NCI-H69 (cell line): Measurements from ENCODE around the gene ZSCAN25.
"Not testable (repeated sequence)": the region's sequence is repeated elsewhere in the genome, so short reads cannot be mapped to it uniquely, and the experiment has no call there.

ENCODE experiments used
- DNase-seq: peaks from one replicate; lab custom pipeline; 2025; lab: John Stamatoyannopoulos, UW

Gene ZSCAN25

DNA sequence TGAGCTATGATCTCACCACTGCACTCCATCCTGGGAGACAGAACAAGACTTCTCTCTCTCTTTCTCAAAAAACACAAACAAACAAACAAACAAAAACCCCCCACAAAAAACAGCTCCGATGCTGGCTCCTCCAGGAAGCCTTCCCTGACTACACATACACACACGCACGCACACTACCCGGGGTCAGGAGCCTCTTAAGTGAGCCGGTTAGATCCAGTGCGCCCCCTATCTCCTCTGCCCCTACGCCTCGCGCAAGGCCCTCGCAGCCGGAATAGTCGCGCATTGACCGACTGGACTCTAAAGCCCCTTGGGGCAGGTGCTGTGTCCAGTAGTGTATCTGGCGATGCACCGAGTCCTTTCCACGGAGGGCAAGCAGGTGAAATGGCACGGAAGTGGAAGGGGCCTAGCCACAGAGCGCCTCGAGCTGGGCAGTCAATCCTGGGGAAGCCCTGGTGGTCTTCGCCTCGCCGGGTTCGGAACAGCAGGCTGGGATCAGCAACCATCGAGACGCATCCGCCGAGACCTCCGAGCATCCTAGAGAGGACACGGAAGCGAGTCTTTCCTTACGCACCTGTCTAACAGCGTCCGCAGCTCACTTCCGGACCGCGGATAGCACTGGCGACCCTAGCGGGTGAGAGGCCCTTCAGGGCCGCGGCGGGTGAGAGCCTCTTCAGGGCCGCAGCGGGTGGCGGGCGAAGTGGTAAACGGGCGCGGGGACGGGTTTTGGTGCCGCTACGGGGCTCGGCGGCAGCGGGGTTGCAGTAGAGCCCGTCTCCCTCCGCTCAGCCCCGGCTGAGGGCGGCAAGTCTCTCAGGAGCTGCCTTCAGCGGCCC lies at the start of gene ZSCAN25:
TSS of gene ZSCAN25 (plus strand) at position 588 of the 833 bp plus-strand sequence. CDS start 2,661 bp downstream, outside the sequence.
- DNase-seq, result peak; percentile 98

DNA sequence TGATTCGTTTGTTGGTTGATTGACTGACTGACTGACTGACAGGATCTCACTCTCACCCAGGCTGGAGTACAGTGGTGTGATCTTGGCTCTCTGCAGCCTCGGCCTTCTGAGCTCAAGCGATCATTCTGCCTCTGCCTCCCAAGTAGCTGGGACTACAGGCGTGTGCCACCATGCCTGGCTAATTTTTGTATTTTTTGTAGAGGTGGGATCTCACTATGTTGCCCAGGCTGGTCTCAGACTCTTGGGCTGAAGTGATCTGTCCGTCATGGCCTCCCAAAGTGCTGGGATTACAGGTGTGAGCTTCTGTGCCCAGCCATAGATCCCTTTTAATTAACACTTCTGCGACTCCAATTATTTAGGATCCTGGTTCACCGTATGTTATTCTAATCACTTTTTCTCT lies 48.0 kb upstream of the ZSCAN25 start:
- not testable (repeated sequence) for DNase-seq

DNA sequence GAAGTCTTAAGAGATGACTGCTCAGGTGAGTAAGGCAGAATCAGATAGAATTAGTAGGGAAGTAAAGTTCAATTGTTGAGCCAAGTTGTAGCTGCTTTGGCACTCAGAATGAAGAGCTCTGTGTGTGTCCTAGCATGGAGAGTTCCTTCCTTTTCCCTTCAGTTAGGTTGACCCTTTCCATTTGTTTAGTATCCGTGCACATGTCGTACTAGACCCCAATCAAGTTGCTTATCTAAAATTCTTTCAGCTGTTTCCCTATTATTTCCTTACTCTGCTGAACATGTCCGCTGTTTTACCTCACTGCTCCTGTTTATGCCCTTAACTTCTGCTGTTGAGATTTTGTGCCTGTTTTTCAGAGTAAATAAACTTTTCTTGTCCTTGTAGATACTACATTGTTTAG lies 45.0 kb upstream of the ZSCAN25 start:
- DNase-seq, result no peak

DNA sequence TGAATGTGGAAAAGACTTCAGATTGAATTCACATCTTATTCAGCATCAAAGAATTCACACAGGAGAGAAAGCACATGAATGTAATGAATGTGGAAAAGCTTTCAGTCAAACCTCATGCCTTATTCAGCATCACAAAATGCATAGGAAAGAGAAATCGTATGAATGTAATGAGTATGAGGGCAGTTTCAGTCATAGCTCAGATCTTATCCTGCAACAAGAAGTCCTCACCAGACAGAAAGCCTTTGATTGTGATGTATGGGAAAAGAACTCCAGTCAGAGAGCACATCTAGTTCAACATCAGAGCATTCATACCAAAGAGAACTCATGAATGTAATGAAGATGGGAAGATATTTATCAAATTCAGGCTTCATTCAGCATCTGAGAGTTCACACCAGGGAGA lies 43.5 kb upstream of the ZSCAN25 start:
- DNase-seq, result no peak

DNA sequence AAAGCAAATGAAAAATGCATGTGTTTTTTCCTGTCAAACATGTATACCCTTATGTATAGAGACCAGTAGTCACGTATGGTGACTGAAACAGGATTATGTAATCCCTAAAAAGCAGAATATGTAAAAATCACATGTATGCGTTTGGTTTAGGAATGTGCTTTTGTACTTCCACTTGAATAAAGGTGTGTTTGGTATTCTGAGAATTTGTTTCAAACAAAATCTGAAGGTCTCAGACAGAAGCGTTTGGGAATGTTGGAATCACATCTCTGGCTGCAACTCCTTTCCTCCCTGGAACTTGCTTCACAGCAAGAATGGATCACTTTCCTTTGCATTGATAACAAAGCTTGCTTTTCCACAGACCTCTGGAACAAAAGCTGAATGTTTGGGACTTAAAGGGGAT lies 40.5 kb upstream of the ZSCAN25 start:
- no peak for DNase-seq

DNA sequence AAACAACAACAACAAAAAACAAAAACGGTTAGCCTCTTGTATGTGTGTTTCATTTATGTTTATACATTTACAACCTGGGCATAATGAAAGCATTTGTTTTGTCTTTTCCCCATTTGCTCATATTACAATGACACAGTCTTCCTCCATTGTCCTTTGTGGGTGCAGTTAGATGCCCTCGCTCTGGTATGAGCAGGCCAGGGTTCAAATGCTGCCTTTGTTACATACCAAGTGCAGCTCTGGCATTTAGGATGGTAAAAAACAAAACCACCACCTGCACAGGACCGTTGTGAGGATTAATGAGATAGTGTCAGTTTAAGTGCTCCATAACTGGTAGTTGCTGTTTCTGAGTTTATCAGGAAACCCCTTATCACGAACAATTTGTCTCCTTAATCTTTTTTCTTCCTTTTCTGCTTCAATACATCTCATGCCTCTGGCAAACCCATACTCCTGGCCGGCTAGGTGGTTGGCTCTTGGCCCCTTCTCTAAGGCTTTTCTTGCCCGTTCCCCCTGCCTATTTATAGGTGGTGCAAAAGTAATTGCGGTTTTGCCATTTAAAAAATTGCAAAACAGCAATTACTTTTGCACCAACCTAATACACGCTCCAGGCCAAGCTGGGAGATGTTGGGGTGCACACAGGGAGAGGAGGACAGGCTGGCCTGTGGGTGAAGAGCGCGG lies 37.3 kb upstream of the ZSCAN25 start:
- DNase-seq, result peak; percentile 17

DNA sequence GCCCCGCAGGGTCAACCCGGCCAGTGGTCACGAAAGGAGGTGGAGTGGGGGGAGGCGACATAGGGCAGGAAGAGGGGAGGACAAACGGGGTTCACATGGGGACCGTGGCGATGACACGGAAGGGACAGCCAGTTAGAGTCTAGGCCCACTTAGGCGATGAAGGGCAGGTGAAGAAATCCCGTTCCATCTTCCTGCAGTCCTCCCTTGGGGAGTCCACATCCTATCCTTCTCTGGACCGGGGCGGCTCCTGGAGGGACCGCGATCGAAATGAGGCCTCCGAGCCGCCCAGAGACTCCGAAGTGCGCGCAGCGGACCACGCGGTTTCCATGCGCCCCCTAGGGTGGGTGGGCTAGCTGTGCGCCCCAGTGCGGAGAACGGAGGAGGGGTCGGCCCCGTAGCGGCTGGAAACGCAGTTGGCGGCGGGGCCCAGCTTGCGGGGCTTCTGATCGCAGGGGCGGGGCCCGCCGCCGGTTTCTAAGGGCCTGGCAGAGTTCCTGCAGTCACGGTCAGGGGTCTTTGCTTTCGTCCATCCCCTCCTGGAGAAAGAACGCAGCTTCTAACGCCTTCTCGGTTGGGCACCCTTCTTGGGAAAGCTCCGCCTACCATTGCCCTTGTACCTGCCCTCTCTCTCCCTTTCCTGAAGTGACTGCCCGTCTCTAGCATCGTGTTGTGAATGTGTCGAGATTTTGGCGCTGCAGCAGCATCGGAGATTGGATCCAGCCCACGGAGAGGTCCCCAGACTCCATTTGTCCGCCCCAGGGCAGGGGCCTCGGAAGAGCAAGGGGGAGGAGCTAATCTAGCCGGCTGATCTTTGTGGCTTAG lies 36.6 kb upstream of the ZSCAN25 start:
- peak; percentile 82 for DNase-seq

DNA sequence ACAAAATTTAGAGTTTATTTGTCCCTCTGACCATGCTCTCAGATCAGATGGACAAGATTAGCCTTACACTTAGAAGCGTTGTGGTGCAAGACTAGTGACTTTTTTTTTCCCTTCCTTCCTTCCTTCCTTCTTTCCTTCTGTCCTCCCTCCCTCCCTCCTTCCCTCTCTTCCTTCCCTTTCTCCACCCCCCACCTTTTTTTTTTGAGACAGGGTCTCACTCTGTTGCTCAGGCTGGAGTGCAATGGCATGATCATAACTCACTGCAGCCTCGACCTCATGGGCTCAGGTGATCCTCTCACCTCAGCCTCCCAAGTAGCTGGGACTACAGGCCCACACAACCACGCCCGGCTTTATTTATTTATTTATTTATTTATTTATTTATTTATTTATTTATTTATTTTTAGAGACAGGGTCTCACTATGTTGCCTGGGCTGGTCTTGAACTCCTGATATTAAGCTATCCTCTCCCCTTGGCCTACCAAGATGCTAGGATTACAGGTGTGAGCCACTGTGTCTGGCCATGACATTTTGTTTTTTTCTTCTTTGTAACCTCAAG lies 35.9 kb upstream of the ZSCAN25 start:
- not testable (repeated sequence) for DNase-seq

DNA sequence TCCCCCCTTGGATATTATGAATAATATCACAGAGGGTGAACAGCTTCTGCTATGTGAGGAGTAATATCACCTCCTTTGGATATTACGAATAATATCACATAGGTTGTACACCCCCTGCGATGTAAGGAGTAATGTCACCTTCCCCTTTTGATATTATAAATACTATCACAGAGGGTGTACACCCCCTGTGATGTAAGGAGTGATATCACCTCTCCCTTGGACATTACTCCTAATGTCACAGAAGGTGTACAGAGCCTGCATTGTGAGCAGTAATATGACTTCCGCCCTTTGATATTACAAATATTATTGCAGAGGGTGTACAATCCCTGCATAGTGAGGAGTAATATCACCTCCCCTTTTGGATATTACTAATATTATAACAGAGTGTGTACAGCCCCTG lies 27.9 kb upstream of the ZSCAN25 start:
- no peak for DNase-seq

DNA sequence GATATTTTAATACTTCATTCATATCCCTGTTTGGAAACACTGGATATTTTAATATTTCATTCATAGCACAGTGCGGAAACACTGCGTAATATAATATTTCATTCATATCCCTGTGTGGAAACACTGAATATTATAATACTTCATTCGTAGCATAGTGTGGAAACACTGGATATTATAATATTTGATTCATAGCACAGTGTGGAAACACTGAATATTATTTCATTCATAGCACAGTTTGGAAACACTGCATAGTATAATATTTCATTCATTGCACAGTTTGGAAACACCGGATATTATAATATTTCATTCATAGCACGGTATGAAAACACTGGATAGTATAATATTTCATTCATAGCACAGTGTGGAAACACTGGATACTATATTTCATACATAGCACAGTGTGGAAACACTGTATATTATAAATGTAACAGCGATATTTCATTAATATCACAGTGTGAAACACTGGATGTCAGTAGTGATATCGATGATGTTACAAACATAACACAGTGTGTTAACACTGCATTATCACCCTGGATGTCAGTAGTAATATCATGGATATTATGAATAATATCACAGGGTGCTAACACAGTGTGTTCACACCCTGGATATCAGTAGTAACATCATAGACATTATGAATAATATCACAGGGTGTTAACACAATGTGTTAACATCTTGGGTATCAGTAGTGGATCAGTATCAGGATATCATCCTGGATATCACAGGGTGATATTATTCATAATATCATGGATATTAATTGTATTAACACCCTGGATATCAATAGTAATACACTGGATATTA lies 21.6 kb upstream of the ZSCAN25 start:
- no peak for DNase-seq

DNA sequence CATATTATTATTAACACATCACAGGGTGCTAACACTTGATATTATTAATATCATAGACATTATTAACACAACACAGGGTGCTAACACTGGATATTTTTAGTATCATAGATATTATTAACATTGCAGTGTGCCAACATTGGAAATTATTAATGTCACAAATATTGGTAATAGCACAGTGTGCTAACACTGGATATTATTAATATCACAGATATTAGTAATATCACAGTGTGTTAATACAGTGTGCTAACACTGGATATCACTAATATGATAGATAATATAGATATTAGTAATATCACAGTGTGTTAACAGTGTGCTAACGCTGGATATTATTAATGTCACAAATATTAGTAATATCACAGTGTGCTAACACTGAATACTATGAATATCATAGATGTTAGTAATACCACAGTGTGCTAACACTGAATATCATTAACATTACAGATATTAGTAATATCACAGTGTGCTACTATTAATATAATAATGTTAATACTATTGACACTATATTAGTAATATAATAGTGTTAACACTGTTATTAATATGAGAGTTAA lies 20.3 kb upstream of the ZSCAN25 start:
- no peak for DNase-seq

DNA sequence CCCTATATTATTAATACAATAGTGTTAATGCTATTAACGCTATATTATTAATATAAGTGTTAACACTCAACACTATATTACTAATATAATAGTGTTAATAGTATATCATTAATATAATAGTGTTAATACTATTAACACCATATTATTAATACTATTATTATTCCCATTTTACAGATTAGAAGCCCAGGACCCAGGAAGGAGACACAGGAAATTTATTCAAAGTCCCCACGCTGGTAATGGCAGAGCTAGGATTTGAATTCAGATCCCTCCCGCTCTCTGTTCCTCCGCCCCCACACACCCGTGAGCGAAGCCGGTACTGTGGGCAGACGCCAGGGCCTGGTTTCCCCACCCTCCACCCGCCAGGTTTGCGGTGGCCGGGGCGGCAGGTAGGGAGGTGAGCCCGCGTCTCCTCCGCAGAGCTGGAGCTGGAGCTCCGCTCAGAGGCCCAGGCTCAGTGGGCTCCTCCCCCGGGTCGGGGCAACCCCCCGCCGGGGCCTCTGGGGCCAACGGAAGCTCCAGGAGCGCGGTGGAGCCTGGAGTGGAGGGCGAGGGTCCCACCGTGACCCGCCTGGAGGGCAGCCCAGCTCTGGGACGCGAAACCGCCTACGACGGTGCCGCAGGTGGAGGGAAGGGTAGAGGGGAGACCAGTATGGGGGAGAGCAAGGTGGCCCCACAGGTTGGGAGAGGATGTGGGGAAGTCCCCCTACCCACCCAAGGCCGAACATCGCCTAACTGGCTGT lies 18.8 kb upstream of the ZSCAN25 start, which contains the start of gene TMEM225B:
TSS of gene TMEM225B (plus strand) at position 506 of the 740 bp plus-strand sequence. CDS start 6,122 bp downstream, outside the sequence.
- DNase-seq, result peak; percentile 16

DNA sequence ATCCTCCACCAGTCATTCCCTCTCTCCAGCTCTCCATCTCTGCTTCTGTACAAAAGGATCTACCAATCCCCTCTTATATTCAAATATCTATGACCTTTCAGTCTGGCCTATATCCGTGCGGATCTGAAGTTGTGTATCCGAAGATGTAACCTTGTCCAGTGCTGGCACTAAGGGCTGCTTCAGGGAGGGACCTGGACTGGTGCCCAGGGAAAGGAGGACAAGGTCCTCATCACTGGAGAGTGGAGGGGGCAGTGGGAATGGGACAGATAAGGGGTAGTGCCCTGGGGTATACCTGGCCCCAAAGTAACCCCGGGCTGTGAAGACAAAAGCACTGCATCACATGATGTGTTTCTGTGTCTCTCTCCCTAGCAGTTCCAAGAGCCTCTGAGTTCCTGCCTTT lies 16.9 kb upstream of the ZSCAN25 start:
- no peak for DNase-seq

DNA sequence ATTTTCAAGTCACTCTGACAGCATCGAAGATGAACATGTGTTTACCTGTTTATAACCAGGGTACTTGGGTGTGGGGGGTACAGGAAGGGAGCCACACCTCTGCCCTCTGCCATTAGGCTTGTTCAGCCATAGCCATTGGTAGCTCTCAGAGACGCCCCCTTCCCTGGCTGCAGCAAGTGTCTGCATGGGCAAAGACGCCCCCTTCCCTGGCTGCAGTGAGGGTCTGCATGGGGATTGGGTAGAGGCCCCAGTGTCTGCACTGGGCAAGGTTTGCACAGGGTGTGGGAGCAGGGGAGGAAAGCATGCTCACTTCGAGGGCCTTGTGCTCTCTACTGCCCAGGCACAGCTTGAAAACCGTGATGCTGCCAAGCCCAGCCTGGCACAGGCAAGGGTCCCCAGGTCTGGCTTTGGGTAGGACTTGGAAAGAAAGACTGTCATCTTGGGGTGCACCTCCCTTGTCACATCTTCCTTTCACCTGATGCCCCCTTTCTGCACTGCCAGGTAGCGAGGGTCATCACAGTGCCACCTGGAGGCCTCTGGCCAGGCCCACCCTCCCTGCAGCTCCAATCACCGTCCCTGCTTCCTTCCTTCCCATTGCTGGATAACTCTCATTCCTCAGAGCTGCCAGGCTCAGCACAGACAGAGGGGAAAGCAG lies 15.0 kb upstream of the ZSCAN25 start:
- DNase-seq, result no peak

DNA sequence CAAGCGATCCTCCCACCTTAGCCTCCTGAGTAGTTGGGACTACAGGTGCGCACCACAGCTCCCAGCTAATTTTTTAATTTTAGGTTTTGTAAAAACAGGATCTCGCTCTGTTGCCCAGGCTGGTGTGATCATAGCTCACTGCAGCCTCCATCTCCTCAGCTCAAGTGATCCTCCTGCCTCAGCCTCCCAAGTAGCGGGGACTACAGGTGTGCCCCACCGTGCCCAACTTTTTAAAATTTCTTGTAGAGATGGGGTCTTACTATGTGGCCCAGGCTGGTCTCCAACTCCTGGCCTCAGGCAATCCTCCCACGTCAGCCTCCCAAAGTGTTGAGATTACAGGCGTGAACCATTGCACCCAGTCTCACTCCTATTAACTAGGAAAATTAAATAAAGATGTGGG lies 11.2 kb upstream of the ZSCAN25 start:
- no peak for DNase-seq

DNA sequence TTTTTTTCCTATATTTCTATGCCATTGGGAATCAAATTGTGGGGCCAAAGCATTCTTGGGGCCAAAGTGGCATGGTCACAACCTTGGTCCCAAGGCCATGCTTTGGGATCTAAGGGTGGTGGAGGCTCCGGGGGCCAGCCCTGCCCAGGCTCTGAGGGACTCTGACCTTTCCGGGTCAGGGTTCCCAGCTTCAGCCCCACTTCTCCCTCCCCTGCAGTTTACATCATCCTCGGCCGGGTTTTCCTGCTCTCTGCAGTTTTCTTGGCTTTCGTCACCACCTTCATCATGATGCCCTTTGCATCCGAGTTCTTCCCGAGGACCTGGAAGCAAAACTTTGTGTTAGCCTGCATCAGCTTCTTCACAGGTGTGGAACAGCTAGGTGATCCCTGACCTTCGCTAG lies 10.2 kb upstream of the ZSCAN25 start:
- no peak for DNase-seq

DNA sequence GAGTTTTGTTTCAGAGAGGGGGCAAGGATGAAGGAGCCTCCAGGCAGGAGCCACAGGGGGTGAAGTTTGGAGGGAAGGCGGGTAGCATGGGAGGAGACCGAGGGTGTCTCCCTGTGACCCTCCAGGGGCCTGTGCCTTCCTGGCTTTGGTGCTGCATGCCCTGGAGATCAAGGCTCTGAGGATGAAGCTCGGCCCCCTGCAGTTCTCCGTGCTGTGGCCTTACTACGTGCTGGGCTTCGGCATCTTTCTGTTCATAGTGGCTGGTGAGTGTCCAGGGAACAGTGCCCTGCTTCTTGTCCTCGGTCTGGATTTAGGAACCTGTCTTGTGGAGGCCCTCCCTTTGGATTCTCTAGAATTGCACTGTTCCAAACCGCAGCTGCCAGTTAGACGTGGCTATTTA lies 9.2 kb upstream of the ZSCAN25 start:
- no peak for DNase-seq

DNA sequence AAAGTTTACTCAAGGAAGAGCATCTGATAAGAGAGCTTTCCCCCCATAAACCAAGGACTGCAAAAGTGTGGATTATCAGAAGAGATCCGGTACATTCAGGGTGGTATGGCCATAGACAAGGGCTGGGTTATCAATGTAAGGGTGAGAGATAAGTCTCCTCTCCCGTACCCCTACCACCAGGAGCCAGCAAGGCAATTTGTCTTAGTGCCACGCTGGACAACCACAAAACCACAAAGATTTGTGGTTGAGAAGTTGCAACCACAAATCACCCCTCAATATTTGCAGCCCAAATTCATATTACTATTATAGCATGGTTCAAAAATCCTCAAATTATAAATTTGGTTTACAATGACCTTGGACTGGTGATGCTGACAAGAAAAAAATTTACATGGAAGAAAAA lies 2.3 kb upstream of the ZSCAN25 start:
- DNase-seq, result no peak

DNA sequence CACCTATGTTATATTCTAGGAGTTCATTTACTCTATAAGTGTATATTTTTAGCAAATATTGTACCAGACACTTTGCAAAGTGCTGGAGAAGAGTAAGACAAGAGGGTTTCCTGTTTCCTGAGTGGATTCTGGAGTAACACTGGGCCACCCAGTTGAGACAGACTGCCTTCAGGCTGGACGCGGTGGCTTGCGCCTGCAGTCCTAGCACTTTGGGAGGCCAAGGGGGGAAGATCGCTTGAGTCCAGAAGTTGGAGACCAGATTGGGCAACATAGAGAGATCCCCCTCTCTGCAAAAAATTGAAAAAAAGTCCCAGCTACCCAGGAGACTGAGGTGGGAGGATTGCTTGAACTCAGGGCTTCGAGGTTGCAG lies 772 bp upstream of the ZSCAN25 start:
- no peak for DNase-seq
